A549 treated with AZD9567 at 1 μM for 4 hours (cell line): ENCODE results near the gene APPL2. TPM values are rescaled to one million over a fixed set of nuclear protein-coding genes. Genes with fewer than 3 reads are reported as not detected.

Experiments
- total RNA-seq: library from RNA; stranded (reverse); fragments of 200-300 nt; extraction: Qiagen RNA extraction; gene quantifications from 5 replicates; pipeline ENCODE4 v1.2.3, GENCODE V29; 2022; ENCODE audit not compliant: insufficient read depth

The APPL2 gene, protein sequence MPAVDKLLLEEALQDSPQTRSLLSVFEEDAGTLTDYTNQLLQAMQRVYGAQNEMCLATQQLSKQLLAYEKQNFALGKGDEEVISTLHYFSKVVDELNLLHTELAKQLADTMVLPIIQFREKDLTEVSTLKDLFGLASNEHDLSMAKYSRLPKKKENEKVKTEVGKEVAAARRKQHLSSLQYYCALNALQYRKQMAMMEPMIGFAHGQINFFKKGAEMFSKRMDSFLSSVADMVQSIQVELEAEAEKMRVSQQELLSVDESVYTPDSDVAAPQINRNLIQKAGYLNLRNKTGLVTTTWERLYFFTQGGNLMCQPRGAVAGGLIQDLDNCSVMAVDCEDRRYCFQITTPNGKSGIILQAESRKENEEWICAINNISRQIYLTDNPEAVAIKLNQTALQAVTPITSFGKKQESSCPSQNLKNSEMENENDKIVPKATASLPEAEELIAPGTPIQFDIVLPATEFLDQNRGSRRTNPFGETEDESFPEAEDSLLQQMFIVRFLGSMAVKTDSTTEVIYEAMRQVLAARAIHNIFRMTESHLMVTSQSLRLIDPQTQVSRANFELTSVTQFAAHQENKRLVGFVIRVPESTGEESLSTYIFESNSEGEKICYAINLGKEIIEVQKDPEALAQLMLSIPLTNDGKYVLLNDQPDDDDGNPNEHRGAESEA
- 17.2 to 49.5 TPM (median 22.3 TPM) in 5 replicates for total RNA-seq

DNA sequence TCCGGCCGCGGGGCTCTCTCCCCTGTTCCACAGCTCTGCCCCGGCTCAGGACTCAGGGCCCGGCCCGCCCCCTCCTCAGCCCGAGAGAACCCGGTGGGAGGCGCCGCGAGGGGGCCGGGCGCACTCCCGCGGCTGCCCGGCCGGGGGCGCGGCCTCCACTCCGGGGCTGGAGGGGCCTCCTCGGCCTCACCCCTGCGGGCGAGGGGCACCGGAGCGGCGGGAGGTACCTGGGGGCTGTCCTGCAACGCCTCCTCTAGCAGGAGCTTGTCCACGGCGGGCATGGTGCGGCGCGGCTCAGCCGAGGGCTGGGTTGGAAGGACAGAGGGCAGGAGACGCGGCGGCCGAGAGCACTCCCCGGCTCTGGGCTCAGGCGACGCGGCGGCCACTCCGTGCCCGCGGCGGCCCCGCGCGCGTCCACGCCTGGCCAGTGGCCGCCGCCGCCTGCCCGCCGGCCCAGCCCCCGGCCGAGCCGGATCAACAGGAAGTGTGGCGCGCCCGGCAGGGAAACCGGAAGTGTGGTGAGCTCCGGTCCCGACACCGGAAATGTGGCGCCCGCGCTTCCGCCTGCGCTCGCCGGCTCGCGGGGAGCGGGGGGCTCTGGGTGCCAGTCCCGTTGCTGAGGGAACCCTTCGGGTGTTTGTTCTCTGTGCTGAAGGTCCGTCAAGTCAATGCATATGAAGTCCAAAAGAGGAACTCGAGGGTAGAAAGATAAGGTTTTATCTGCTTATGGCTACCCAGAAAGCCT lies at the start of gene APPL2:
APPL2 (minus strand) TSS at position 443 of the 745 bp plus-strand sequence; CDS start at position 281, 162 bp downstream.

Other genes starting within 250 kb of the APPL2 start
- gene NOPCHAP1, start 249.9 kb downstream of the APPL2 start, total RNA-seq = 36.9 to 43.9 TPM (median 38.2 TPM) in 5 replicates
- gene ALDH1L2, start 151.7 kb downstream of the APPL2 start, total RNA-seq = 2.9 to 4.1 TPM (median 3.7 TPM) in 5 replicates
- 19.8 to 31.9 TPM (median 27.3 TPM) in 5 replicates for gene WASHC4, start 128.4 kb downstream of the APPL2 start, total RNA-seq
- gene C12orf75, start 94.5 kb upstream of the APPL2 start, total RNA-seq = 117 to 143 TPM (median 124 TPM) in 5 replicates